ENCODE results near the gene HNRNPC.
A peak's percentile ranks its signal among the peaks of the same experiment; 100 is the strongest.
"Not testable (repeated sequence)": the region's sequence is repeated elsewhere in the genome, so short reads cannot be mapped to it uniquely, and the experiment has no call there.

The HNRNPC gene

GRCh38 chr14:21268617-21269251 lies 508 bp downstream of the HNRNPC start:
- DNase-seq = peak; percentile 39

GRCh38 chr14:21267886-21268616 lies 1.2 kb downstream of the HNRNPC start:
- peak; percentile 47 for DNase-seq

DNA sequence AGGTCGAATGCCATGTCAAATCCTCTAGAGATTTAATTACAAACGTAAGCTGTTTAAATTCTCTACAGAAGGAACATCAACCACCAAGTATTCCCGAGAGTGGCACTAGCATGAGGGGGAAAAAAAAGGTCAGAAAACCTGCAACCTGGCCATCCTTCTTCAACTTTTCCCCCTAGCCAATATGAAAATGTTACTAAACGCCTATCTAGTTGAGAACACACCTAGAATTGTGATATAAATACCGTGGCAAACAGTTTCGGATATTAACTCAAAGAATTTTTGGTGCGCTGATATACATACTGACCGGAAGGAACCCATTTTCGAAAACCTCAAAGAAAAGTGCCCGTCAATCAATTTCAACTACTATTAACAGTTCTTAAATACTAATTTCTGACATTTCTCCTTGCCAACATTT lies 1.8 kb downstream of the HNRNPC start:
- no peak for DNase-seq

GRCh38 chr14:21264025-21264801 lies 5.0 kb downstream of the HNRNPC start:
- peak; percentile 85 for DNase-seq

DNA sequence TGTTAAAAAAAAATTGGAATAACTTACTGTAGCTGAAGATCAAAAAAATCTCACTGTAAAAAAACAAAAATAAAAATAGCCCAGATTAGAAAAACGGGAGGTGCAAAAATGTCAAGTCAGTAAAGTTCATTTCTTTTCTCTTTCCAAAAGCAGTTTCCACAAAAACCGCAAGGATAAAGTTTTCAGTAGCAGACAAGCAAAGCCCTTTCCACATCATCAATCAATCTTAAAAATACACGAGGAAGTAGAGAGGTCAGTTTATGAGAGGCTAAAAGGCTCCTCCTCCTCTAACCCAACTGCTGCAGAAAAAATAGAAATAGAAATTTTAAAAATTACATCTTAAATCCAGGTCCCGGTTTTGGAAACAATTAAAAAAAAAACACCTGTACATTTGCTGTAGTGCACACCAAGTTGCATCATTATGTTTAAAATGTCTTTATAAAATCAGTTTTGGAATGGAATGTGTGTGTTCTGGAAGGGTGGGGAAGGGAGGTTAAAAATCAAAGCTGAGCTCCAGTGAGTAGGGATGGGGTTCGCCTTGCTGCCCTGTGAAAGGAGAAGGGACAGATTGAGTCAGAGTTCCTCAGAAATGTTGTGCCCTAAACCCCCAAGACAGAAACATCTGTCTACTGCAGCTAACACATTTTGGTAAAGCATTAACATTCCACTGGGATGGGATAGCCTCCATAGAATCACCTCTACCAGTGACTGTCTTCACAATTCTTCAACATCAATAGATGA lies 5.8 kb downstream of the HNRNPC start:
- peak; percentile 30 for DNase-seq

DNA sequence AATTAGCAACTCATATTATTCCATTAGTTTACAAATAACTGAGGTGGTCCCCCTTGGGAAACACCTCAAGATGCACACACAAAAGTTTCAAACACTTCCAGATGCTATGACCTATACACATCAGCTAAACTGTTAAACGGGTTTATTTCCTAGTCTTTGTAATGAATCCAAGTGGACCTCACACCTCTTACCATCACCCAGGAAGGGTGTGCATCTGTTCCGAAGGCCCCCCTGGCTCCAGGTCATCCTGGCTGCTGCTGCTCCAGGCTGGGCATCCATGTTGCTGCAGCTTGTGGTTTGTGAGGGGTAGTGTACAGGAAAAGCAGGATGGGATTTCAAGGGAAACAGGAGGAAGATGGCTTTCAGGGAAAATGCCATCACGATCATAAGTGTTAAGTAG lies 6.8 kb downstream of the HNRNPC start:
- DNase-seq = no peak

DNA sequence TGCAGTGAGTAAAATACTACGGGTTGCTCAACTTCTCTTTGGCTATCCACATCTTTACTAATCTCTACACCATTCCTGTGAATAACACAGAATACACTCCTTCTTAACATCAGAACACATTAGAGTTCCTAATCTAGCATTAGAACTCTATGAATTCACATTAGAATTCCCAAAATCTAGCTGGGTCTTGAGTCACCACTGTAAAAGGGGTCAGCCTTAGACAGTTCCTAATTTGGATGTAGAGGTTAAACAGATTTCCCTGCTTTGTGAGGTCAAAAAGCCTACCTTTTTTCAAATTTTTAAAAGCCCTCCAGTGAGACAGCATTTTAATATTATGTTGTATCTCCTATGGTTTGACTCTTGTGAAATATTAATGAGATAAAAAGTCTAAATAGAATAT lies 7.4 kb downstream of the HNRNPC start:
- DNase-seq = no peak

- DNase-seq = no peak
Observed at GRCh38 chr14:21258889-21259787, 10.1 kb downstream of the HNRNPC start.

GRCh38 chr14:21258005-21258888 lies 11.0 kb downstream of the HNRNPC start:
- DNase-seq = no peak

DNA sequence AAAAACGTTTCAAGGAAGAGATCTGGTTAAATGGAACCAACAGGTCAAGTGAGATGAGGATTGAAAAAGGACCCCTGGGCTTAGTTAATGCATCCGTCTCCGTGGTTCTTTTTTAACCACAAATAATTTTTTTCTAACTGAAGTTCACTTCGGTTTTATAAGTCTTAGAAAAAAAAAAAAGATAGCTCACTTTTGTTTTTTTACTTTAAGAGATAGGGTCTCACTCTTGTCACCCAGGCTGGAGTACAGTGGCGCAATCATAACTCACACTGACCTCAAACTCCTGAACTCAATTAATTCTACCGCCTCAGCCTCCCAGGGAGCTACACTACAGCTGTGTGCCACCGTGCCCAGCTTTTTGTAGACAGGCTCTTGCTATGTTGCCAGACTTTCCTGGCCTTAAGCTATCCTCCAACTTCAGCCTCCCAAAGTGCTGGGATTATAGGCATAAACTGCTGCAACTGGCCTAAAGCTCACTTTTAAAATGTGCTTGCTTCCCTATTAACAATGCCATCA lies 11.8 kb downstream of the HNRNPC start:
- no peak for DNase-seq

- DNase-seq = no peak
Observed at GRCh38 chr14:21256539-21257393, 12.5 kb downstream of the HNRNPC start.

- not testable (repeated sequence) for DNase-seq
Observed at GRCh38 chr14:21256102-21256447, 13.2 kb downstream of the HNRNPC start.

DNA sequence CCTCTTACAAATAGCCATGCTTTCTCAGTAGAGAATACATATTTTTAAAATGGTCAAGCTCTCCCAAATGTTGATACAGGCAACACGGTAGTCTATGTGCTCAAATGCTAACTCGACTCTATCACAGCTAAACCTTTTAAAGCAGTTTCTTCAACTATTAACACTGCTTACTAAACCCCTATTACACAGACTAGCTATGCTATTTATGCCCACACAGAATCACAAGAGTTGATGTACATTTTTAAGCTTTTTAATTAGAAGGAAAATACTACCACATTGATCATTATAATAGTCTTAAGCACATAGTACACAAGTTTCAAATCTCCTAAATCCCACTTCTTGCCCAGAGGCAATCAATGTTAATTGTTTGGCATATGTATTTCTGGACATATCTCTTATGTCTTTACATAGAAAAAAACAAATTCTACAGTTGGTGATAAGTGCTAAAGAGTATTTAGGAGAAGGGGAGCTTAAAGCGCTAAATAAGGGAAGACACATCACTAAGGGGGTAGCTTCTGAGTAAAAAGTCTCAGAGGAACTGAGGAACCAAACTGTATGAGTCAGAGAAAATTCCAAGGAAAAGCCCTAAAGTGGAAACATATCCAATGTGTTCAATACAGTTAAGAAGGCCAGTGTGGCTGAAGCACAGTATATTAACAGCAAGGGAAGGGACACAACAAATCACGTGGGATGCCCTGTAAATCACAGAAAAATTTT lies 13.7 kb downstream of the HNRNPC start:
- DNase-seq = no peak

DNA sequence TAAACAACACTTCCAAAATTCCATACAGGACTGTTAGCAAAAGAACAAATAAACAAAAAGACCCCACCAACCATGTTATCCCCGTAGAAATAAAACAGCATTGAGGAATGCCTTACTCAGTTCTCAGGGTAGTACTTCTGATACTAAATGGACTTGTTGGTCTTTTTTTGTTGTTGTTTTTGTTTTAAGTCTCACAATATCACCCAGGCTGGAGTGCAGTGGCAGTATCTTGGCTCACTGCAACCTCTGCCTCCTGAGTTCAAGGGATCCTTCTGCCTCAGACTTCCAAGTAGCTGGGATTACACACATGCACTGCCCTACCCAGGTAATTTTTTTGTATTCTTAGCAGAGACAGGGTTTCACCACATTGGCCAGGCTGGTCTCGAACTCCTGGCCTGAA lies 17.1 kb downstream of the HNRNPC start:
- no peak for DNase-seq

GRCh38 chr14:21251215-21251614 lies 18.0 kb downstream of the HNRNPC start:
- DNase-seq = no peak

DNA sequence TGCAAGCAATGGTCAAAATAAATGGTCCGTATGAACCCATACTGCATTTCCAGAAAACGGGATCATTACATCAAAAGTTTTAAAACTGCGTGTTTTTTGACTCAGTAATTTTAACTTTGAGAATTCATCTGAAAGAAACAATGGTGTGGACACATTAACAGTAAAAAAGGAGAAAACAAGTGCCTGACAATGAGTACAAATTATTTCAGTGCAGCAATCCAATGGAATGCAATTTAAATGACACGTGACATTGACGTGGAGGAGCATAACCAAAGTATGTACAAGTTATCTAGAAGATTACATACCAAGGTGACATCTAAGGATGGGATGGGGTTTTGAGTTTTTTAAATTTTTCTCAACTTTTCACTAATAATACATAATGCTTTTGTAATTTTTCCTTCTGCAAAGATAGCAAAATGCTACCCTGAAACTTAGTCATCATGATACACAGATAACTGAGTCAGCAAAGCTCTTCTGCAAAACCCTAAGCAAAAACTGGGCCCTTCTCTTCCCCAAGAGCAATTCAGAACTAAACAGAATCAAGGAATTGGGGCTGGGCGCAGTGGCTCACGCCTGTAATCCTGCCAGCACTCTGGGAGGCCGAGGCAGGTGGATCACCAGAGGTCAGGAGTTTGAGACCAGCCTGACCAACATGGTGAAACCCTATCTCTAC lies 20.4 kb downstream of the HNRNPC start:
- DNase-seq = no peak

DNA sequence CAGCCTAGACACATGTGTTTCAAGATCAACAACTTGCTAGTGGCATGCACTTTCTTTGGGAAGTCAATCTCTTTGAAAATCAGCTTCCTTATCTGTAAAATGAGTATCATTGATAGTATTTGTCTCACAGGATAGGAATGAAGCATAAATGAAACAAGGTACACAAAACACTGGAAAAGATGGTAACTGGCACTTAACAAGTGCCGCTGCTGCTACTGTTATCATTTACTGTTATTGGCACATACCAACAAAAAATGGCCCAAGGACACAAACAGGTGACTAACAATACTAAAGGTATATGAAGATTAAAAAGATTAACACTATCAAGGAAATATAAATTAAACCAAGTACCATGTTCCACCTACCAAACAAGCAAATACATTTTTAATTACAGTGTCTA lies 20.9 kb downstream of the HNRNPC start:
- no peak for DNase-seq

DNA sequence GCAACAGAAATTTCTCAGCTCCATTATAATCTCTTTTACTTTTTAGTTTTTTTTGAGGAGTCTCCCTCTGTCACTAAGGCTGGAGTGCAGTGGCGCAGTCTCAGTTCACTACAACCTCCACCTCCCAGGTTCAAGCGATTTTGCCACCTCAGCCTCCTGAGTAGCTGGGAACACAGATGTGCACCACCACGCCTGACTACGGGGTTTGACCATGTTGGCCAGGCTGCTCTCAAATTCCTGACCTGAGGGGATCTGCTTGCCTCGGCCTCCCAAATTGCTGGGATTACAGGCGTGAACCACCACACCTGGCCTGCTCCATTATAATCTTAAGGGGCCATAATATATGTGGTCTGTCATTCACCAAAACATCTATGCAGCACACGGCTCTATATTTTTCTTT lies 23.4 kb downstream of the HNRNPC start:
- DNase-seq = no peak

DNA sequence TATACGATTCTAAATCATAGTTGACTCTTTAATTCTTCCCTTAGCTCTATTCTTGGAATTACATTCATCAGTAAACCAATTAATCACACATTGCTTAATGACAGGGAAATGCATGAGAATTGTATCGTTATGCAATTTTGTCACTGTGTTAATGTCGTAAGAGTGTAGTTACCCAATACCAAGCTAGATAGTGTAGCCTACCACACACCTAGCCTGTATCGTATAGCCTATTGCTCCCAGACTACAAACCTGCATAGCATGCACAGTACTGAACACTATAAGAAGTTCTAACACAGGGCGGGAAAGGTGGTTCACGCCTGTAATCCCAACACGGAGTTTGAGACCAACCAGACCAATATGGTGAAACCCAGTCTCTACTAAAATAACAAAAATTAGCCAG lies 24.7 kb downstream of the HNRNPC start:
- no peak for DNase-seq
